T-cell (primary cell): ENCODE data around the gene DNAL4. TPM values are rescaled to one million over a fixed set of nuclear protein-coding genes. Genes with fewer than 3 reads are reported as not detected.

Experiments
- ATAC-seq, 4 experiments: fragments of 200-7000 bp in 3 of 4; fragments of 150-1000 bp in 1 of 4; cut with Tn5 transposase; replicated peaks in 1 of 4; 1 replicate in 3 of 4; 2 replicates in 1 of 4; pipeline ENCODE4 v1.10.0; 2021; ENCODE audit warnings: moderate library complexity in 3 of 4, mild to moderate bottlenecking in 2 of 4, moderate number of reproducible peaks in 1 of 4
- CTCF ChIA-PET, 2 donors: fragments of 300-600 bp; sonication (Branson Sonifier 250); formaldehyde crosslinking; loops; one replicate each; lab custom pipeline; 2022; ENCODE audit warnings: antibody characterized with exemption in 2 of 2; lab: Charles Lee
- POLR2A ChIA-PET, 2 donors: fragments of 300-600 bp; sonication (Branson Sonifier 250); formaldehyde crosslinking; loops; one replicate each; lab custom pipeline; 2022; ENCODE audit warnings: antibody characterized with exemption in 2 of 2; lab: Charles Lee
- DNase-seq, 35 experiments: peaks; one replicate each; pipeline versions ENCODE4 v3.0.0 to v3.0.0-alpha.2; 2013 to 2023
- H3K27ac ChIP-seq: one replicate; pipeline ENCODE4 v1.5.1; 2013; ENCODE audit warnings: low read length
- H3K27me3 ChIP-seq, 2 experiments: replicated peaks in 1 of 2; 1 replicate in 1 of 2; 2 replicates in 1 of 2; pipeline versions ENCODE4 v1.6.1 to v1.7.0; 2013; ENCODE audit warnings: low read length in 1 of 2, mixed read lengths in 1 of 2; ENCODE audit not compliant: control insufficient read depth in 2 of 2, insufficient read depth in 2 of 2; ENCODE audit errors: extremely low read depth in 1 of 2
- H3K36me3 ChIP-seq, 2 donors: 1 replicate in 1 of 2; 2 replicates in 1 of 2; pipeline versions ENCODE4 v1.6.1 to v1.7.0; 2013; ENCODE audit warnings: low read length in 1 of 2; ENCODE audit not compliant: control insufficient read depth in 2 of 2, insufficient read depth in 1 of 2; ENCODE audit errors: extremely low read depth in 1 of 2
- H3K4me1 ChIP-seq, 2 experiments: 1 replicate in 1 of 2; 2 replicates in 1 of 2; pipeline versions ENCODE4 v1.6.1 to v1.7.0; 2013; ENCODE audit warnings: low read length in 2 of 2, mixed read lengths in 1 of 2; ENCODE audit not compliant: insufficient read depth in 2 of 2, control insufficient read depth in 1 of 2; ENCODE audit errors: extremely low read depth in 1 of 2
- H3K4me3 ChIP-seq, 2 donors: 1 replicate in 1 of 2; 2 replicates in 1 of 2; pipeline versions ENCODE4 v1.5.1 to v1.7.0; 2013; ENCODE audit warnings: mild to moderate bottlenecking in 2 of 2, low read length in 1 of 2, moderate library complexity in 1 of 2; ENCODE audit not compliant: control insufficient read depth in 1 of 2; ENCODE audit errors: extremely low read depth in 1 of 2
- H3K9me3 ChIP-seq: 2 replicates; pipeline ENCODE4 v1.7.0; 2013
- H3K27ac Mint-ChIP-seq, 2 donors: one replicate each; pipeline ENCODE4 v1.8.0; 2020 to 2021; ENCODE audit warnings: mild to moderate bottlenecking in 2 of 2, mixed read lengths in 2 of 2
- H3K27me3 Mint-ChIP-seq, 2 donors: one replicate each; pipeline ENCODE4 v1.8.0; 2021 to 2022; ENCODE audit warnings: mixed read lengths in 2 of 2
- H3K36me3 Mint-ChIP-seq: one replicate; pipeline ENCODE4 v1.8.0; 2021; ENCODE audit warnings: mixed read lengths
- H3K4me1 Mint-ChIP-seq, 3 donors: one replicate each; pipeline ENCODE4 v1.8.0; 2020 to 2022; ENCODE audit warnings: mixed read lengths in 3 of 3, mild to moderate bottlenecking in 1 of 3
- H3K4me3 Mint-ChIP-seq, 3 donors: one replicate each; pipeline ENCODE4 v1.8.0; 2020 to 2022; ENCODE audit warnings: mild to moderate bottlenecking in 3 of 3, mixed read lengths in 3 of 3, moderate library complexity in 3 of 3
- H3K9me3 Mint-ChIP-seq, 3 donors: one replicate each; pipeline ENCODE4 v1.8.0; 2020 to 2022; ENCODE audit warnings: mixed read lengths in 3 of 3
- WGBS: methylation state at CpG from one replicate; pipeline ENCODE4 v1.1.5; 2013; ENCODE audit warnings: missing lambda C conversion rate; ENCODE audit not compliant: insufficient coverage; 5-methylcytosine and 5-hydroxymethylcytosine counted together
- total RNA-seq, 35 experiments: library from RNA in 6 of 35; stranded (reverse) in 6 of 35; fragments of 120-200 nt in 1 of 35; gene quantifications; one replicate each; pipeline versions ENCODE4 v1.2.1 to v1.2.4 and lab custom pipeline; 2013 to 2026

The DNAL4 gene
- total RNA-seq, 5 donors from 2014 or later (not counting 1 experiment from before 2014, with no cell fraction given), result 5.4 to 13.0 (median 8.8) TPM

- H3K9me3 Mint-ChIP-seq, result no peaks in the 10 kb centered on the region
- no peak overlapping the region for H3K27ac ChIP-seq
- peaks cover 0 to 3% of the 10 kb centered on the region in 2 experiments for H3K27me3 ChIP-seq
- H3K4me1 Mint-ChIP-seq, result peaks cover 31 to 44% (median 38%) of the 10 kb centered on the region in 3 donors
- DNase-seq (no peak), ATAC-seq (no peak)
- no peaks in the 10 kb centered on the region for H3K9me3 ChIP-seq
- peaks cover 18 to 52% of the 10 kb centered on the region in 2 experiments for H3K4me1 ChIP-seq
- H3K36me3 Mint-ChIP-seq, result no peaks in the 10 kb centered on the region
- H3K36me3 ChIP-seq, result no peaks in the 10 kb centered on the region
- CTCF ChIA-PET, result no interaction called here
- no peaks in the 10 kb centered on the region for H3K27me3 Mint-ChIP-seq
- H3K27ac Mint-ChIP-seq, result no peak overlapping the region
- no peak overlapping the region for H3K4me3 Mint-ChIP-seq
- POLR2A ChIA-PET, result no interaction called here
- WGBS, result 79% methylated on average over 15 of the region's 20 CpGs
- H3K4me3 ChIP-seq, result no peak overlapping the region
Measured at GRCh38 chr22:38761202-38762162, 32.5 kb downstream of the DNAL4 start.

- H3K36me3 Mint-ChIP-seq, result no peaks in the 10 kb centered on the region
- peaks cover 33 to 38% (median 33%) of the 10 kb centered on the region in 3 donors for H3K4me1 Mint-ChIP-seq
- Histone ChIP-seq H3K27ac (no peak overlapping the region), H3K36me3 (no peaks in the 10 kb centered on the region), H3K9me3 (no peaks in the 10 kb centered on the region), H3K27me3 (peaks cover 0 to under 1% of the 10 kb centered on the region in 2 experiments), H3K4me1 (peaks cover 18 to 47% of the 10 kb centered on the region in 2 experiments), H3K4me3 (no peak overlapping the region)
- no peaks in the 10 kb centered on the region for H3K9me3 Mint-ChIP-seq
- WGBS, result 95% methylated on average over 8 of the region's 12 CpGs
- DNase-seq, result no peak
- ChIA-PET CTCF (no interaction called here), POLR2A (no interaction called here)
- no peak for ATAC-seq
- no peaks in the 10 kb centered on the region for H3K27me3 Mint-ChIP-seq
- no peak overlapping the region for H3K4me3 Mint-ChIP-seq
- H3K27ac Mint-ChIP-seq, result peak overlapping the region; percentile 36 to 69
Measured at GRCh38 chr22:38760477-38761201, 33.3 kb downstream of the DNAL4 start.

- Histone ChIP-seq H3K36me3 (peaks cover 0 to under 1% of the 10 kb centered on the region in 2 donors), H3K9me3 (no peaks in the 10 kb centered on the region), H3K4me1 (peaks cover 20 to 50% of the 10 kb centered on the region in 2 experiments), H3K4me3 (no peak overlapping the region), H3K27me3 (no peaks in the 10 kb centered on the region), H3K27ac (peak overlapping the region; percentile 39)
- H3K36me3 Mint-ChIP-seq, result peaks cover 10% of the 10 kb centered on the region
- peak overlapping the region in 1 of 3 donors; percentile 91 for H3K4me3 Mint-ChIP-seq
- DNase-seq (no peak), ATAC-seq (no peak)
- ChIA-PET CTCF (interaction anchor here in 1 of 2 donors (1.5 kb wide), 1 partner anchor 9 kb away, joined by 8 read pairs; no protein-coding TSS in a partner anchor), POLR2A (interaction anchor here in 1 of 2 donors (0.6 kb wide), 1 partner anchor 1415 kb away, joined by 5 read pairs; no protein-coding TSS in a partner anchor)
- H3K9me3 Mint-ChIP-seq, result no peaks in the 10 kb centered on the region
- peak overlapping the region; percentile 95 to 96 for H3K27ac Mint-ChIP-seq
- peaks cover 33 to 39% (median 34%) of the 10 kb centered on the region in 3 donors for H3K4me1 Mint-ChIP-seq
- H3K27me3 Mint-ChIP-seq, result no peaks in the 10 kb centered on the region
- 85% methylated on average over 5 of the region's 7 CpGs for WGBS
Measured at GRCh38 chr22:38759005-38759404, 34.9 kb downstream of the DNAL4 start.

- Mint-ChIP-seq H3K27ac (peak overlapping the region; percentile 95 to 96), H3K4me3 (peak overlapping the region; percentile 54 to 91 (median 60)), H3K27me3 (no peaks in the 10 kb centered on the region), H3K9me3 (no peaks in the 10 kb centered on the region), H3K36me3 (peaks cover 16% of the 10 kb centered on the region), H3K4me1 (peaks cover 39 to 45% (median 40%) of the 10 kb centered on the region in 3 donors)
- ATAC-seq (peak; percentile 24 to 54 (median 30)), DNase-seq (peak; percentile 48 to 86 (median 72))
- ChIA-PET CTCF (interaction anchor here (0.6 to 1.5 kb wide), 3 partner anchors 10 to 32 kb away, joined by 3 to 8 read pairs (median 7); no protein-coding TSS in a partner anchor), POLR2A (interaction anchor here in 1 of 2 donors (0.6 kb wide), 1 partner anchor 1416 kb away, joined by 5 read pairs; no protein-coding TSS in a partner anchor)
- Histone ChIP-seq H3K27ac (peak overlapping the region; percentile 39), H3K4me1 (peaks cover 26 to 56% of the 10 kb centered on the region in 2 experiments), H3K36me3 (peaks cover 3 to 6% of the 10 kb centered on the region in 2 donors), H3K9me3 (no peaks in the 10 kb centered on the region), H3K4me3 (peak overlapping the region in 1 of 2 donors; percentile 25), H3K27me3 (no peaks in the 10 kb centered on the region)
- 10% methylated on average over 10 of the region's 16 CpGs for WGBS
Measured at GRCh38 chr22:38758276-38758945, 35.5 kb downstream of the DNAL4 start.

- Mint-ChIP-seq H3K4me1 (peaks cover 48 to 52% (median 49%) of the 10 kb centered on the region in 3 donors), H3K27ac (peak overlapping the region; percentile 95 to 96), H3K36me3 (peaks cover 22% of the 10 kb centered on the region), H3K9me3 (no peaks in the 10 kb centered on the region), H3K4me3 (peak overlapping the region; percentile 88 to 91 (median 90)), H3K27me3 (no peaks in the 10 kb centered on the region)
- H3K27me3 ChIP-seq, result no peaks in the 10 kb centered on the region
- DNase-seq, result no peak
- peak overlapping the region in 1 of 2 donors; percentile 70 for H3K4me3 ChIP-seq
- H3K27ac ChIP-seq, result peak overlapping the region; percentile 51
- no peaks in the 10 kb centered on the region for H3K9me3 ChIP-seq
- ChIA-PET CTCF (interaction anchor here in 1 of 2 donors (0.6 kb wide), 1 partner anchor 71 kb away, joined by 3 read pairs; no protein-coding TSS in a partner anchor), POLR2A (interaction anchor here (0.6 to 0.7 kb wide), 2 partner anchors 320 to 1999 kb away, joined by 4 to 8 read pairs; partner anchors contain the start of gene APOBEC3G (in 1 of the 2))
- H3K4me1 ChIP-seq, result peaks cover 32 to 66% of the 10 kb centered on the region in 2 experiments
- 53% methylated on average over 3 of the region's 4 CpGs for WGBS
- H3K36me3 ChIP-seq, result peaks cover 5 to 16% of the 10 kb centered on the region in 2 donors
- ATAC-seq, result no peak
Measured at GRCh38 chr22:38757464-38757757, 36.5 kb downstream of the DNAL4 start.
